KMS-11 (cell line): ENCODE data around the gene SNAPC3.
"Not testable (repeated sequence)": the region's sequence is repeated elsewhere in the genome, so short reads cannot be mapped to it uniquely, and the experiment has no call there.

Source experiments
- H2AFZ ChIP-seq: fragments of 200-600 bp; sonication (generic); 2 replicates; pipeline ENCODE4 v1.6.1; 2016; ENCODE audit warnings: antibody characterized with exemption, mixed run types, low read depth
- H3K27ac ChIP-seq: fragments of 200-600 bp; sonication (generic); 2 replicates; pipeline ENCODE4 v1.6.1; 2016; ENCODE audit warnings: mild to moderate bottlenecking, mixed run types
- H3K27me3 ChIP-seq: fragments of 200-600 bp; sonication (generic); 2 replicates; pipeline ENCODE4 v1.6.1; 2017; ENCODE audit warnings: mild to moderate bottlenecking, low read depth, mixed run types, moderate library complexity; ENCODE audit not compliant: insufficient read depth
- H3K36me3 ChIP-seq: fragments of 200-600 bp; sonication (generic); 2 replicates; pipeline ENCODE4 v1.6.1; 2017; ENCODE audit warnings: mild to moderate bottlenecking, mixed run types; ENCODE audit not compliant: insufficient read depth
- H3K4me1 ChIP-seq: fragments of 200-600 bp; sonication (generic); 2 replicates; pipeline ENCODE4 v1.6.1; 2016; ENCODE audit warnings: mild to moderate bottlenecking, low read depth, mixed run types; ENCODE audit not compliant: poor library complexity, severe bottlenecking
- H3K4me2 ChIP-seq: fragments of 200-600 bp; sonication (generic); 2 replicates; pipeline ENCODE4 v1.7.0; 2016; ENCODE audit warnings: mild to moderate bottlenecking, mixed run types
- H3K4me3 ChIP-seq: fragments of 200-600 bp; sonication (generic); IDR thresholded peaks from 2 replicates; pipeline ENCODE4 v1.6.1; 2017; ENCODE audit warnings: low read depth, low read length, mixed read lengths; ENCODE audit not compliant: insufficient read depth
- H3K79me2 ChIP-seq: fragments of 200-600 bp; sonication (generic); 2 replicates; pipeline ENCODE4 v1.6.1; 2016; ENCODE audit warnings: low read depth, mixed run types; ENCODE audit not compliant: insufficient read depth
- H3K9ac ChIP-seq: fragments of 200-600 bp; sonication (generic); 2 replicates; pipeline ENCODE4 v1.6.1; 2016; ENCODE audit warnings: mild to moderate bottlenecking, mixed run types
- H4K20me1 ChIP-seq: fragments of 200-600 bp; sonication (generic); 2 replicates; pipeline ENCODE4 v1.6.1; 2016; ENCODE audit warnings: mild to moderate bottlenecking, mixed run types; ENCODE audit not compliant: insufficient read depth
- TF ChIP-seq, protein P1 (sequence below): fragments of 200-600 bp; sonication (generic); conservative IDR thresholded peaks from 2 replicates; pipeline ENCODE4 v1.6.1; 2017; ENCODE audit warnings: low read depth, mild to moderate bottlenecking, antibody characterized with exemption, low read length, moderate library complexity, mixed read lengths

Gene SNAPC3

DNA sequence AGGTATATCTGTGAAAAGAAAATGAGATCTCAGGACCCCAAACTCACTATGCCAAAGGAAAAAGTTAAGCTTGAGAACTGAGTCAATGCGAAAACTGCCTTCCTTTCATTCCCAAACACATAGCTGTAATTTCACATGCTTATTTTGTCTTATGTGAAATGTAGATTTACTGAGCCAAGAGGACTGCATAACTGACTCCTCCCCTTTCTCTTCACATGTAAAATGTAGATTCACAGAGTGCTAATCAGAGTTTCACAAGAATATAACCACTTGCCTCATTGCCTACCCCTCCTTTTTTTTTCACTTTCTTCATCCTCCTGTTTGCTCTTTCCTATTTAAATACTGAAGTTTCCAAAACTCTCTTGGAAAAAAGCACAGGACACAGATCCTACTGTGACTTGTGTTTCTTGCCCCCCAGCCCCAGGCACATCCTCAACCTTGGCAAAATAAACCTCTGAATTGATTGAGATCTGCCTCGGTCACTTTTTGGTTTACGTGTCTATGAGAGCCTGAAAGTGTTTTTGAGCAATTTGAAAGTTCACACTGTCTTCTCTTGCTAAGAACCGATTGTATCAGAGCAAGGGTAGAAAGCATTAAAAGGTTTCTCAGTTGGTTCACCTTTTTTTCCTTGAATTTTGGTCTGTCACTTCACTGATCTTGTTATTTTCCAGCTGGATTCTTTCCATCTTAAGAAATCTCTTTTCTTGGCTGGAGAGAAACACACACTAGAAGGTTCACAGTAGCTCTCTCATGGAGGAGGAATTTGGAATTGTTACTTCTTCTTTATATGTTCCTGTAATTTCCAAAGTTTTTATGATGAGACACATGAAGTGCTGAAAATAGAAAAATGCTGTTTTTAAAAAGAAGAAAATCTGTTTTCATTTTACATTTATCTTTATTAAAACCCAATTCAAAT, 44.8 kb upstream of the SNAPC3 start:
- Histone ChIP-seq H3K4me3 (no peak overlapping the region), H3K9ac (no peak overlapping the region), H3K4me2 (no peak overlapping the region), H3K27ac (no peak overlapping the region), H3K79me2 (no peaks in the 10 kb centered on the region), H4K20me1 (no peaks in the 10 kb centered on the region), H3K27me3 (no peaks in the 10 kb centered on the region), H2AFZ (no peak overlapping the region), H3K36me3 (no peaks in the 10 kb centered on the region), H3K4me1 (no peaks in the 10 kb centered on the region)
- TF ChIP-seq, protein P1, sequence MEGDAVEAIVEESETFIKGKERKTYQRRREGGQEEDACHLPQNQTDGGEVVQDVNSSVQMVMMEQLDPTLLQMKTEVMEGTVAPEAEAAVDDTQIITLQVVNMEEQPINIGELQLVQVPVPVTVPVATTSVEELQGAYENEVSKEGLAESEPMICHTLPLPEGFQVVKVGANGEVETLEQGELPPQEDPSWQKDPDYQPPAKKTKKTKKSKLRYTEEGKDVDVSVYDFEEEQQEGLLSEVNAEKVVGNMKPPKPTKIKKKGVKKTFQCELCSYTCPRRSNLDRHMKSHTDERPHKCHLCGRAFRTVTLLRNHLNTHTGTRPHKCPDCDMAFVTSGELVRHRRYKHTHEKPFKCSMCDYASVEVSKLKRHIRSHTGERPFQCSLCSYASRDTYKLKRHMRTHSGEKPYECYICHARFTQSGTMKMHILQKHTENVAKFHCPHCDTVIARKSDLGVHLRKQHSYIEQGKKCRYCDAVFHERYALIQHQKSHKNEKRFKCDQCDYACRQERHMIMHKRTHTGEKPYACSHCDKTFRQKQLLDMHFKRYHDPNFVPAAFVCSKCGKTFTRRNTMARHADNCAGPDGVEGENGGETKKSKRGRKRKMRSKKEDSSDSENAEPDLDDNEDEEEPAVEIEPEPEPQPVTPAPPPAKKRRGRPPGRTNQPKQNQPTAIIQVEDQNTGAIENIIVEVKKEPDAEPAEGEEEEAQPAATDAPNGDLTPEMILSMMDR = no peak

DNA sequence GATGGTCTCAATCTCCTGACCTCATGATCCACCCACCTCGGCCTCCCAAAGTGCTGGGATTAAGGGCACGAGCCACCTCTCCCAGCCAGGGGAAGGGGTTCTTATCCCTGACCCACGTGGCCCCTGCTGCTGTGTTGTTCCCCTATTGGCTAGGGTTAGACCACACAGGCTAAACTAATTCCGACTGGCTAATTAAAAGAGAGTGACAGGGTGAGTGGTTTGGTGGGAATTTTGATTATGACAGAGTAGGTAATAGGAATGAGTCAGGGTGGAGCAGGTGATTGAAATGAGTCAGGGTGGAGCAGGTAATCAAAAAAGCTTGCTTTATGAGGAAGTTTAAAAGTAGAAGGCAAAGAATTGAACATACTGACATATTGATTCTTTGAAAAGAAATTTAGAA, 43.4 kb upstream of the SNAPC3 start:
- not testable (repeated sequence) for H4K20me1 ChIP-seq, H3K4me3 ChIP-seq, H3K79me2 ChIP-seq, H2AFZ ChIP-seq, H3K27ac ChIP-seq, H3K4me2 ChIP-seq, H3K9ac ChIP-seq, H3K36me3 ChIP-seq, H3K27me3 ChIP-seq, H3K4me1 ChIP-seq

DNA sequence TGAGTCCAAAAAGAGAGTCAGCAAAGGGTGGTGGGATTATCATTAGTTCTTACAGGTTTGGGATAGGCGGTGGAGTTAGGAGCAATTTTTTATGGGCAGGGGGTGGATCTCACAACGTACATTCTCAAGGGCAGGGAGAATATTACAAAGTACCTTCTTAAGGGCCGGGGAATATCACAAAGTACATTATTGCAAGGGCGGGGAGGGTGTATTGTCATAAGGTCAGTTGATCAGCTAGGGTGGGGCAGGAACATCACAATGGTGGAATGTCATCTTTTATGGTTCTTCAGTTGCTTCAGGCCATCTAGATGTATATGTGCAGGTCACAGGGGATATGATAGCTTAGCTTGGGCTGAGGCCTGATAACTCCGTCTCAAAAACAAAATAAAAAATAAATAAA, 42.8 kb upstream of the SNAPC3 start:
- H4K20me1 ChIP-seq, H3K4me2 ChIP-seq, H3K27ac ChIP-seq, H3K27me3 ChIP-seq, H3K4me3 ChIP-seq, H3K4me1 ChIP-seq, H3K79me2 ChIP-seq, H2AFZ ChIP-seq, H3K36me3 ChIP-seq, H3K9ac ChIP-seq: not testable (repeated sequence)

DNA sequence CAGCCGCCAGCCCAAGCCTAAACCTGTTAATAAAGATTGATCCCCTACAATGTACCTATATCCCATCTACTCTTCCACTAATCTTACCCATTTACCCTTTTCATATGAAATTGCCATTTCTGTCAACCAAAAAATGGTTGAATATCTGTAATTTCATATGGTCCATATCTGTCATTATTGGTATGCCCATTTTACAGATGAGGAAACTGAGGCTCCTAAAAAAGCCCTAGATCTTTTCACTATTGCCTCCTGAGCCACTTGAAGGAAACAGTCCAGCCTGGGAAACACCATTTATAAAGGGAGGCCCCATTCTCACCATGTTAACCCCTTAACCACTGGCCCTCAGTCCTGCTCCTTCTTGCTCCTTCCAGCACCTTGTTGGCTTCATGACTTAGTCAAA, 41.2 kb upstream of the SNAPC3 start:
- Histone ChIP-seq H3K4me3 (no peak overlapping the region), H3K79me2 (no peaks in the 10 kb centered on the region), H3K9ac (no peak overlapping the region), H3K4me1 (no peaks in the 10 kb centered on the region), H3K36me3 (no peaks in the 10 kb centered on the region), H4K20me1 (no peaks in the 10 kb centered on the region), H3K27ac (no peak overlapping the region), H3K27me3 (no peaks in the 10 kb centered on the region), H2AFZ (no peak overlapping the region), H3K4me2 (no peak overlapping the region)
- TF ChIP-seq, protein P1 = no peak

DNA sequence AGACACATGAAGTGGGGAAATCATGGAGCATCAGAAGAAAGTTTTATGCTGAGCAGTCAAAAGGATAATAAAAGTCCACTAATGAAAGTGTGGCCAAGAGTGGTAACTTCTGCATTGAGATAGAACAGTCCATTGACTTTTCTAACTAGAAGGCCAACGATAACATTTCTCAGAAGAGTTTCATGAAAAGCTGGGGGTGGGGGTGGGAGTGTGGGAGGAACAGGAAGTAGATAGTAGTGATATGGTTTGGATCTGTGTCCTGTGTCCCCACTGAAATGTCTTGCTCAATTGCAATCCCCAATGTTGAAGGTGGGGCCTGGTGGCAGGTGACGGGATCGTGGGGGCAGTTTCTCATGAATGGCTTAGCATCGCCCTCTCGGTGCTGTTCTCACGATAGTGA, 36.2 kb upstream of the SNAPC3 start:
- Histone ChIP-seq H3K4me2 (no peak overlapping the region), H4K20me1 (no peaks in the 10 kb centered on the region), H3K4me1 (no peaks in the 10 kb centered on the region), H3K36me3 (no peaks in the 10 kb centered on the region), H3K4me3 (no peak overlapping the region), H3K79me2 (no peaks in the 10 kb centered on the region), H3K27ac (no peak overlapping the region), H2AFZ (no peak overlapping the region), H3K27me3 (no peaks in the 10 kb centered on the region), H3K9ac (no peak overlapping the region)
- TF ChIP-seq, protein P1 = no peak
